NCI-H187 treated with DMSO at 0.1 percent for 48 hours (cell line): ENCODE measurements around the gene OR10H5.
"Not testable (repeated sequence)": the region's sequence is repeated elsewhere in the genome, so short reads cannot be mapped to it uniquely, and the experiment has no call there.

ENCODE experiments used
- DNase-seq: peaks from one replicate; lab custom pipeline; 2025; lab: John Stamatoyannopoulos, UW

Gene OR10H5, protein sequence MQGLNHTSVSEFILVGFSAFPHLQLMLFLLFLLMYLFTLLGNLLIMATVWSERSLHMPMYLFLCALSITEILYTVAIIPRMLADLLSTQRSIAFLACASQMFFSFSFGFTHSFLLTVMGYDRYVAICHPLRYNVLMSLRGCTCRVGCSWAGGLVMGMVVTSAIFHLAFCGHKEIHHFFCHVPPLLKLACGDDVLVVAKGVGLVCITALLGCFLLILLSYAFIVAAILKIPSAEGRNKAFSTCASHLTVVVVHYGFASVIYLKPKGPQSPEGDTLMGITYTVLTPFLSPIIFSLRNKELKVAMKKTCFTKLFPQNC

DNA sequence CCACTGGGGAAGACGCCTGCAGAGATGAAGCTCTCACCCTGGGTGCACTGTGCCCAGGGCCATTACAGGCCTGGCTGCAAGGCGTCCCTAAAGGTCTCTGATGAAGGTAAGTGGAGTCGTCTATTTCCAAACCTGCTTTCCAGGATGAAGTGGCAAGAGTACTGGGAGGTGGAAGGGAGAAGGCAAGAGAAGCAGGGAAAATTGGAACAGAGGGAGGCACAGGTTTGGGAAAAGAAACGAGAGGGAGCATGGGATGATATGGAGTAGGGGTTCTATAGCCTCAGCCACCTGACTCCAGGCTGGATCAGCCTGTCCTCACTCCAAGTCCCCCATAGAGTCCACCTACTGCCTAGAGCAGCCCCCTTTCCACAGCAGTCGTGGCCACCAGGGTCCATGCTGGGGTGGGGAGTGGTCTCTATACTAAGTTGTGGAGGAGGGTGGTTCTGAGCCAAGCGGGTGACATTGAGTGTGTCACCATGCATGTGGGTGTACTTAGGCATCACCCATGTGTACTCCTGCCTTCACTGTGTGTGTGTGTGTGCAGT is at the start of gene OR10H5:
TSS of gene OR10H5 (plus strand) at position 51 of the 545 bp plus-strand sequence. CDS start 6,388 bp downstream, outside the sequence.
- no peak for DNase-seq

DNA sequence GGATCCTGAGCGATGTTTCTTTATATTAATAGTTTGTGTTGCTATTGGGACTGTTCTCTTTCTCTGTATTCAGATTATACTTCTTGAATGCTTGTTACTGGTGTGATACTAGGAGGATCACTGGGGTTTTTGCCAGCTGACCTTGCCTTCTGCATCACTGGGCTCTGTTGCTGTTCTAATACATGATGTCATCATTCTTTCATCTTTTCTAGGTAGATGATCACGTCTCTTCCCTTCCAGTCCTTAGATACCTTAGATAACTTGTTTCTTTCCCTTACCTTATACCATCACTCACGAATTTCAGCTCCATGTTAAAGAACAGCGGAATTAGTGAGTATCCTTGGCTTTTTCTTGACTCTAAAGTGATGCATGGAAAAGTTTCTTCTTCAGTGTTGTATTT is 49.7 kb upstream of the OR10H5 start, which contains the start of gene OR10H3:
TSS of gene OR10H3 (plus strand) at position 264 of the 400 bp plus-strand sequence. CDS start 3,408 bp downstream, outside the sequence.
- DNase-seq, result no peak

DNA sequence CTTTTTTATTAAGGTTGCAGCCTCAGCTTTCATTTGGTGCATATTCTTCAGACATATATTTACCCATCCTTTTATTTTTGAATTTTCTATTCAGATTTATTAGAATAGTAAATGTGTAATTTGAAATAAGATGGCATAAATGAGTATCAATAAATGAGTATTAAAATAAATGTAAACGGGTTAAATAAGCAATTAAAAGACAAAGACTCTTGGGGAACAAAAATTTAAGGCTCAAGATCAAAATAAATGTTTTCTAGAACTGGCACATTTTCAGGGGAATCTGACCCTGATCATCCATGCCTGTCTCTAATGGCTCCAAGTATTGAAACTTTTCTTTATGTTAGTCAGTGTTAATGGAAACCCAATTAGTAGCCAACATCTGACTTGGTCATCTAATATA is 46.7 kb upstream of the OR10H5 start:
- DNase-seq, result no peak

DNA sequence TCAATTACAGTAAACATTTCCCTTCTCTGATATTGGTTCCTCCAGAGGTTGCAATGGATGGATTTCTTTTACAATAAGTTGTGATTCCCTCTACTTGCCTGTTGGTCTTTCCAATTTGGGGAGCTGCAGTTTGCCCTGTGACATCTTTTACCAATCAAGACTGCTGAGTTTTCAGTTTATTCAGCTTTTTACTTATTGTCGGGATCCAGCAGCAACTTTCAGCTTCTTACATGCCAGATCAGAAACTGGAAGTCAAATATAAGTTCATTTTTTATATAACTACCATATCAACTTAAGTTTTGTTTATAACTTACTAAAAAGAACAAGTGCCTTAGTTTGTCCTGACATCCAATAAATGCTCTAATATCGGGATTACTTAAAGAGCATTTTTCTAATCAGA is 39.2 kb upstream of the OR10H5 start:
- DNase-seq, result no peak

DNA sequence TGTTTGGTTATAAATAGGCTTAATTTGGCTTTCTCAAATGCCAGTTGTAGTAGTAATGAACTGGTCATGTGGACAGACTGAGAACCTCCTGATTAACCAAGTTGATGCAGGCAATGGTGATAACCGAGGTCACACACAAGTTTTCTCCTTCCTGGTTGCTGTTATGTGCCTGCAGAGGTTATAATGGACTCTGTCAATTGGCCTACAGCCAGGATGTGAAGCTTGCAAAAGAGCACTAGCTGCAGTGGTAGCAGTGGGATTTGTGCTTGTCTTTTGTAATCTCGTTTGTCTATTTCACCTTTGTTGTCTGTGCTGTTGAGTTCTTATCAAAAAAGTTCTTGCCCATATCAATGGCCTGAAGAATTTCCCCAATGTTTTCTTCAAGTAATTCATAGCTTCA is 29.1 kb upstream of the OR10H5 start:
- no peak for DNase-seq

DNA sequence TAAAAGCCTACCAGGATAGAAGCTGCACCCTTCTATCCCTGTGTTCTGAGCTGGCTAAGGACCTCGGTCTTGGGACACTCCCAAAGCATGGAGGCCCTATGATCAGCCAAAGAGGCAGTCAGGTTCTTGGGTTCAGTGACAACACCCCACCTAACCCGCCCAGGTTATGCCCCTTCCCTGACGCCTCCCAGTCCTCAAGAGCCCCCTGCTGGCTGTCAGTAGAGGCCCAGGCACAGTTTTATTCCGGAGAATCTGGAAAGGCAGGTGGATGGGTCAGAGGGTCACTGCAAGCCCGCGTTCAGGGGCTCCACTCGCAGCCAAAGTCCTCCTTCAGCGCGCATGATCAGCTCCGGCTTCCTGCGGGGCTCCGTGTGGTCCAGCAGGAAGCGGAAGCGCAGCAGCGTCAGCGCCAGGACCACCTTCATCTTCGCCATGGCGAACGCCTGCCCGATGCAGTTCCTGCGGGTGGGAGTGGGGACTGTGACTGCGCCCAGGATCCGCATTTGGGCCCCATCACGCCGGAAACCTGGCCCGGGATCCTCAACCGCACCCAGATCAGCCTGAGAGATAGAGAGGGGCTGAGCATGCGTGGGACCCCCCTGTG is 27.4 kb upstream of the OR10H5 start:
- no peak for DNase-seq

DNA sequence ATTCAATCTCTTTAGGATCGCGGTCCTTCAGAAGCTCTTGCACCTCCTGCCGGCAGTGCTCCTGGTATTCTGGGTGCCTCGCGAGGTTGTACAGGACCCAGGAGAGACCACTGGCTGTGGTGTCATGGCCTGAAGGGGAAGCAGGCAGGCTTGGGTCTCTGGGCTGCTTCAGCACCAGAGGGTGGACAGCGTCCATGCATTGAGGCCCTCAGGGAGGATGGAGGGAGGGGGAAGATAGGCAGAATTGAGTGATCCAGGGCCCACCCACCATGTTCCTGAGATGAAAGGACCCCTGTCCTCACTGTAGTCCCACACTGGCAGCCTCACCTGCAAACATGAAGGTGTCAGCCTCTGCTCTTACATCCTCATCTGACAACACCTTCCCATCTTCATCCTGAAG is 17.9 kb upstream of the OR10H5 start:
- no peak for DNase-seq

DNA sequence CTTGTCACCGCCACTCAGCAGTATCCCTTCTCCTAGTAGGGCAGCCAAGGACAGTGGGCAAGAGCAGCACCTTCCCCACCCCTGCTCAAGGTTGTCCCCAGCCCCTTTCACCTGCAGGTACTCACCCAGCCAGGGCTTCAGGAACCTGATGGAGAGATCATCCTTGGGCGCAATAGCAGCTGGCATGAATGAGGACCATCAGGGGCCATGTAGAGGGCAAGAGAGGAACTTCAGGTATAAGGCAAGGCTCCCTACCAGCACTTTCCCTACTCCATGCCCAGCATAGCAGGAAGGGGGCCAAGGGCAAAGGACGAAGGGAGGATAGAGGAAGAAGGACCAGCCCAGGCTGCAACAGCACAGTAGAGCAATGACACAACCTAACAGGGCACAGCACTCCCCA is 13.3 kb upstream of the OR10H5 start:
- not testable (repeated sequence) for DNase-seq

DNA sequence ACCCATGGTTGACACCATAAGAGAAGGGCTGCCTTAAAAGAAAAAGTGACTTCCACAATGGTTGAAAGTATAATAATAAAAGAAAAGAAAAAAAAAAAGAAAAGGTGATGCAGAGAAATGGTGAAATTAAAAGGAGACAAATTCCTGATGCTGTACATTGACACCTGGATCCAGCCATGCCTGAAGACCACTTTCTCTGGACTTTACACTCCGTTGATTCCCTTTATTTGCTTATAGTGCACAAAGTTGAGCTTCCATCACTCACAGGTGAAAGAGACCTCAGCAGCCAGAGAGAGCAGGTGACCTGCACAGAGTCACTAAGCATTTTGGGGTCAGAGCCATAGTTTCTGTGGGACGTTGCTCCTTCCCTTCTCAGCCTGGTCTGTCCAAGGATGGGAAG is 12.2 kb upstream of the OR10H5 start:
- no peak for DNase-seq

DNA sequence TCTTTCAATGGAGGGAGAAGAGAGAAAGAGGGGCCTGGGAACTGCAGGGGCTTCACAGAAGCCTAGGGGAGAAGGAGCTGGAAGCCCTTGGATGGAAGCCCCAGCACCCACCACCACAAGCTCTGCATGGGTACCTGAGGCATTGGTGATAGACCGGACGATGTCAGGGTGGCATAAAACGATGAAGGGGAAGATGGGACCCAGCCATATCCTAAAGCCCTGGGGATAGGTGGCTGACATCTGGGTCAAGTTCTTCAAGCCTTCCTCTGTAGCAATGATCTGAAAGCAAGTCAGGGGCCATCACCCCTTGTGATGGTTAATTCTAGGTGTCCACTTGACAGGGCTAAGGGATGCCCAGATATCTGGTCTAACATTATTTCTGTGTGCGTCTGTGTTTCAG is 11.2 kb upstream of the OR10H5 start:
- no peak for DNase-seq

DNA sequence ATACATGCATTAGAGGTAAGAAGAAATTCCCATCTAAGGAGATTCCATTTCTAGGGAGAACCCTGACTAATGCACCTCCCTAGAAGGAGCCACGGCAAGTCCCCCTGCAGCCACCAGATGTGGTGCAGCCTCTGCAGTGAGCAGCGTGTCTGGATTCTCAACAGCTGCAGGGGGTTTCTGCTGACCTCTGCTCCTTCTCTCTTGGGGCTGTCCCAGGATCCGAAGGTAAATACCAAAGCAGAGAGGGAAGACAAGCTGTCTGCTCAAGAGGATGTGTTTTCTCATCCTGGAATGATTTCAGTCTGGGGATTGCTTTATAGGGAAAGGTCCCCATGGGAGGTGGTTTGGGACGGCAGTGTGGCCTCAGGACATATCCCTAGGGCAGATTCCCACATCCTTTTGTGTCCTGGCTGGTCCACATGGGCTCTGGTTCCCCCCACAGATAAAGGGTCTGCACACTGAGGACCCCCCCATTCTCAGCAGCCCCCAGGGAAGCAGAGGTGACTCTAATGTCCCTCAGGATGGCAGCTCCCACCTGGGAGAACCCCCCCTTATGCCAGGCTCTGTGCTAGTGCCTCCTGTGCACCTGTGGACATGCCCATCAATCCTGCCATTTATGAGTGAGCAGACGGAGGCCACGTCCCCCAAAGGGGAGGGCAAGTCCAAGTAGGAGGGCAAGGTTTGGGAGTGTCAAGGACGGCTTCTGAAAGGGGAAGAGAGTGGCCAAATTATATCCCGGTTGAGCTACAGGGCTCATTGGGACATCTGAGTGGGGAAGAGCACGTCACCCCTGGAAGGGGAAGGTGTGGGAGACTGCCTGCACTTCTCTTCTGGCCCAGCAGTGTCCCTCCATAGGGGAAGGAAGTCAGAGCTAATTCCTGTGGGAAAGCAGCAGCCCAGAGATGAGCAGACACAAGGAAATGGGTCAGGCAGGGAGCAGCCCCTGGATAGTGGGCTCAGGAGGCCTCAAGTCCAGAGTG is 10.2 kb upstream of the OR10H5 start:
- DNase-seq, result no peak

DNA sequence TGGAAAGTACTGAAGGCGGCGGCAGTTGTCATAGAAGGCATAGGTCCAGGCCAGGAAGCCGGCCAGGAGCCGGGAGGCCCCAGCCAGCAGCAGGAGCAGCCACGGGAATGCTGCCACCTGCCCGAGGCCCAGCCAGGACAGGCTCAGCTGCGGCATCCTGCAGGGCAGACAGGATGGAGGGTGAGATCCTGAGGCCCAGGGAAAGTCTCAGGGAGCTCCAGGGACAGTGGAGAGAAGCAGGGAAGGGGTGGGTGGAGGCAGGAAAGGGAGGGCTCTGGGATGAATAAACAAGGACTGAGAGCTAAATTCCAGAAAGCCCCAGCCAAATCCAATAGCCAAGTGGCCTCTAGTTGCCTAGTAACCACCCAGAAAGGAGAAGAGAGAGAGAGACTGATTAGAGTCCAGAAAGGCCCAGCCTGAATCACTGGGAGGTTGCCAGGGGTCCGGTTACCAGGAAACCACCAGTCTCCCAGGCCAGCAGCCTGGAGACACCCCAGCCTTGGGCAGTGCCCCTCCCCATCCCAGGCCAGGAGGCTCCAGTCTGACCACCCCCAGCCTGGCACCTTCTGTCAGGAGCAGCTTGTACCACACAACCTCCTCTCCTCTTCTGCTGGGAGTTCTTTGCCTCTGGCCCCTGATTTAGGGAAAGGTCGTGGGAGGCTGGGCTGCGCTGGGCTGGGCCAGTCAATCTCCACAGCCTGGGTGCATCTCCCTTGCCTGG is 7.5 kb upstream of the OR10H5 start:
- DNase-seq, result no peak

DNA sequence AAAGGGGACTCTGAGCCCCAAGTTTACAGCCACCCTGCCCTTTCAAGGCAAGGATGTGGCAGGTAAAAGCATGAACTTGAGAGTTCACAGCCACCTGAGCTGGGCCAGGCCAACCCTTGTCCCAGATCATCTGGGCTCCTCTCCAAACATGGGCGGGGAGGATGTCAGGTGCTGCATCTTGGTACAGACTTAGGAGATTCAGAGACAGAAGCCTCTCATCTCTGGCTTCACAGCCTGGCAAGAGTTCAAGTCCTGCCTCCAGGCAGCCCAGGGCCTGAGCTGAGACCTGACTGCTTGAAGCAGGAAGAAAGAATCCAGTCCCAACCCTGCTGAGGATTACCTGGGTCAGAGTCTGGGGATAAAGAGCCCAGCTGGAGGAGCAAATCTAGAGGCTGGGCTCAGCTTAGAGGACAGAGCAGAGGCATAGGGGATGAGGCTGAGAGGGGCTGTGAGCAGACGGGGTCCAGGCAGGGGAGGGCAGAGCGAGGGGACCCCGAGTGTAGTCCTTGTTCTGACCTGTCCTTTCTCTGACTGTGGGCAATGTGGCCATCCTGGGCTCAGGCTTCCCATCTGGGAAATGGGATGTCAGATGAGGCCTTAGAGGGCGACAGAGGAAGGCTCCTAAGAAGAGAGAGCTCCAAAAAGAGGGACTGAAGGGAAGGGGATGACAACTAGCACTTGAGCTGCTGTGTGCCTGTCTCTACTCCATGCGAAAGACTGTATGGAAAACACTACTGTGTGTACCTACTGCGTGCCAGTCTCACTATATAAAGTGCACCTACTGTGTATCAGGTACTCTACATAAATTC is 6.6 kb upstream of the OR10H5 start:
- no peak for DNase-seq

DNA sequence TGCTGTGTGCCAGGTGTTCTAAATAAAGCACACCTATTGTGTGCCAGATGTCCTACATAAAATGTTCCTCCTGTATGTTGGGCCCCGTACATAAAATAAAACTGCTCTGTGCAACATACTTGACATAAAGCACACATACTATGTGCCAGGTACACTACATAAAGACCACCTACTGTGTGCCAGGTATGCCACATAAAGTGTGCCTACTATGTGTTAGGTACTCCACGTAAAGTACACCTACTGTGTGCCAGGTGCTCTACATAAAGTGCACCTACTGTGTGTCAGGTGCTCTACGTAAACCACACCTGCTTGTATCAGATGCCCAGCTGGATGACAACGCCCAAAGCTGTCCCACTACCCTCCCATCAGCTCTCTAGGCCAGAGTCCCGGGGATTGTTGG is 5.8 kb upstream of the OR10H5 start:
- no peak for DNase-seq

DNA sequence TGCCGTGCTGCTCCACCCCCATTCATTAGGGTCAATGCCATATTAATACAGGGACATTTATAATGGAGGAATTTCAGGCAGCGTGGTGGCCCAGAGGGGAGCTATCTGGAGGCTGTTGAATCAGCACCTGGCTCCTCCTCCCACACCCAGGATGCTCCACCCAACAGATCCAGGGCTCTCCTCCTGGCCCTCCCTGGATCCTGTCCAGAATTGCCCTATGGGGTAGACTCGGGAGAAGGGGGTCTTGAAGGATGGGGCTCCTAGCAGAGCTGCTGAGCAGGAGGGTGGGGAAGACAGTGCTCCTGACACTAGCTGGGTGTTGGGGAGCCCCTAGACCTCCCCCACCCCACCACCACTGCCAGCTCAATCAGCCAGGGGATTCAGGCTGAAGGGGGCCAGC is 5.2 kb upstream of the OR10H5 start:
- DNase-seq, result no peak

DNA sequence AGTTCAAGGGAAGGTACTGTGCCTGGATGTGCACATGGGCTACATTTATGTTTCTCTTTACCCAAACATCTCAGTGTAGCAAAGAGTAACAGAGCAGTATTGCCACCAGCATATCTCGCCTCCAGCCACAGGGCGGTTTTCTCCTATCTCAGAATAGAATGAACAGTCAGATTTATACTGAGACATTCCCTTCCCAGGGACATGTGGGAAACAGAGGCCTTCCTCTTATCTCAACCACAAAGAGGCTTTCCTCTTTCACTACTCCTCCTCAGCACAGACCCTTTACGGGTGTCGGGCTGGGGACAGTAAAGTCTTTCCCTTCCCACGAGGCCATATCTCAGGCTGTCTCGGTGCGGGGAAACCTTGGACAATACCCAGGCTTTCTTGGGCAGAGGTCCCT is 4.6 kb upstream of the OR10H5 start:
- not testable (repeated sequence) for DNase-seq

DNA sequence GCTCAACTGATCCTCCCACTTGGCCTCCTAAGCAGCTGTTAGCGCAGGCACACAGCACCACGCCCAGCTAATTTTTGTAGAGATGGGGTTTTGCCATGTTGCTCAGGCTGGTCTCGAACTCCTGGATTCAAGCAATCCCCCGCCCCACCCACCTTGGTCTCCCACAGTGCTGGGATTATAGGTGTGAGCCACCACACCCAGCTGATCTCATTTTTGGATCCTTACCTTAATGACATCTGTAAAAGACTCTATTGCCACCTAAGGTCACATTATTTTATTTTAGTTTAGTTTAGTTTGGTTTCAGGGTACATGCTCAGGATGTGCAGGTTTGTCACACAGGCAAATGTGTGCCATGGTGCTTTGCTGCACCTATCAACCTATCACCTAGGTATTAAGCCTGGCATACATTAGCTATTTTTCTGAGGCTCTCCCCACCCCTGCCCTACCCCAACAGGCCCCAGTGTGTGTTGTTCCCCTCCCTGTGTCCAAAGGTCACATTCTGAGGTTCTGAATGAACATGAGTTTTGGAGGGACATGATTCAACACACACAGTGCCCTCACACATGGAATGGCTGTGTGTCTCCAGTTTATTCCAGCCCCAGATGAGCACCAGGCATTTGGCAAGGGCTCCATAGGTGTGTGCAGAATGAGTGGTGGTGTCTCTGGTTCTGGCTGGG is 1.3 kb downstream of the OR10H5 start:
- DNase-seq, result no peak

DNA sequence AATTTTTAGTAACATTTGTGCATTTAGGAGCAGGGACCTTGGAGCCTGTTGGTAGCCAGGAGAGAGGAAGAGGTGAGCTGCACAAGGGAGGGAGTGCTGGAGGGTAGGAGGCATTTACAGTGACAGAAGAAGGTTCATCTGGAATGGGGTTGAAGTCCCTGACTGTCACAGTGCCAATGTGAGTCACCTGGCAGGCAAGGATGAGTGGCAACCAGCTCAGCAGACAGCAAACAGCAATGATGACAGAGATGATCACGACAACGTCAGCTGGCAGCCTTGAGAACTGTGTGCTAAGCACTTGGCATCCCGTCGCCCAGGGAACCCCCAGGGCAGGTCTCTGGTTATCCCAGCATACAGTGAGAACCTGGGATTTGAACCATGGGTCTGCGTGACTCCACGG is 2.6 kb downstream of the OR10H5 start:
- no peak for DNase-seq

DNA sequence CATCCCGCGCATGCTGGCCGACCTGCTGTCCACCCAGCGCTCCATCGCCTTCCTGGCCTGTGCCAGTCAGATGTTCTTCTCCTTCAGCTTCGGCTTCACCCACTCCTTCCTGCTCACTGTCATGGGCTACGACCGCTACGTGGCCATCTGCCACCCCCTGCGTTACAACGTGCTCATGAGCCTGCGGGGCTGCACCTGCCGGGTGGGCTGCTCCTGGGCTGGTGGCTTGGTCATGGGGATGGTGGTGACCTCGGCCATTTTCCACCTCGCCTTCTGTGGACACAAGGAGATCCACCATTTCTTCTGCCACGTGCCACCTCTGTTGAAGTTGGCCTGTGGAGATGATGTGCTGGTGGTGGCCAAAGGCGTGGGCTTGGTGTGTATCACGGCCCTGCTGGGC is 6.8 kb downstream of the OR10H5 start:
- DNase-seq, result not testable (repeated sequence)

DNA sequence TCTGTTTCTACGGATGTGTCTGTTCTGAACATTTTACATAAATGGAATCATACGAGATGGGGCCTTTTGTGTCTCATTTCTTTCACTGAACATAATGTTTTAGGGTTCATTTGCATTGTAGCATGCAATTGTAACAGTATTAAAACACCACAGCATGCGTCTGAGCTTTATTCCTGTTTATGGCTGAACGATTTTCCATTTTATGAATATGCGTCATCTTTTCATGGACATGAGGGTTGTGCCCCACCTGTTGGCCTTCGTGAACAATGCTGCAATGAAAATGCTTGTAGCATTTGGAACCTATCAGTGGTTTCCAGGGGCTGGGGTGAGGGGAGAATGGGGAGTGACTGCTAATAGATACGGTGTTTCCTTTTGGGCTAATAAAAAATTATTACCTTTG is 22.9 kb downstream of the OR10H5 start:
- DNase-seq, result no peak
